NCI-H2196 (cell line): ENCODE results near the gene ACOX1.
A peak's percentile ranks its signal among the peaks of the same experiment; 100 is the strongest.

ENCODE experiments used
- DNase-seq: peaks from one replicate; lab custom pipeline; 2025; ENCODE audit not compliant: unreplicated experiment; lab: John Stamatoyannopoulos, UW

Gene ACOX1

DNA sequence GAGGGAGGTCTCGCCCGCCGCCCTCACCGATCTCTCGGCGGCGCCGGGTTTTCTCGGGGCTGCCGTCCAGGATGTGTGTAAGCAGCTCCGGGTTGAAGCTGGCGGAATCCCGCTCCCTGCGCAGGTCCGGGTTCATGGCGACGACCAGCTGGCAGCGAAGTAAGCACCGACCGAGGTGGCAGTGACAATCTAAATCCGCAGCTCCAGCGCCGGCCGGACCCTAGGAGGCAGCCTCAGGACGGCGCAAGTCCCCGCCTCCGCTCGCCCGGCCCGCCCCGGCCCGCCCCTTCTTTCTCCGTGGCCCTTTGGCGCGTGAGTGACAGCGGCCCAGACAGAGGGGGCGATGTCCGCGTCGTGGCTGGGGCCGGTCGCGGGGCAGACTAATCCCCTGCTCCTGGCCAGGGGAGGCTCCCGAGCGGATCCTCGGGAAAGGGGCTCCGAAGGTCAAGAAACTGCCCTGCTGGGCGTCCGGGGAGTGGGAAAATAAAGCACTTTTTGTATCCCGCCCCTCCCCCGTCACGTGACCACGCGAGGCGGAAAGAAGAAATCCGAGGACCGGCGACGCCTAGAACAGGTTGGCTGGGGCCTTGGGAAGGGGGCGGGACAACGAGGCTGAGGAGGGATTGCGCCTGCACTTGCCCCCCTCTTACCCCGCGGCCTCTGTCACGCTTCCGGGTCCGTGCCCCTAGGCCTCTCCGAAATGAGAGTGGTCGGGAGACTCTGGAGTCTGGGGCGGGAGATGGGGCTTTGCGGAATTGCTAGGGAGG is at the start of gene ACOX1, which contains the start of gene TEN1:
ACOX1 (minus strand) TSS at position 229 of the 767 bp plus-strand sequence; CDS start at position 136, 93 bp downstream.
TEN1 (plus strand) TSS at position 303 of the 767 bp plus-strand sequence. CDS start 6,953 bp downstream, outside the sequence.
- peak; percentile 99 for DNase-seq

DNA sequence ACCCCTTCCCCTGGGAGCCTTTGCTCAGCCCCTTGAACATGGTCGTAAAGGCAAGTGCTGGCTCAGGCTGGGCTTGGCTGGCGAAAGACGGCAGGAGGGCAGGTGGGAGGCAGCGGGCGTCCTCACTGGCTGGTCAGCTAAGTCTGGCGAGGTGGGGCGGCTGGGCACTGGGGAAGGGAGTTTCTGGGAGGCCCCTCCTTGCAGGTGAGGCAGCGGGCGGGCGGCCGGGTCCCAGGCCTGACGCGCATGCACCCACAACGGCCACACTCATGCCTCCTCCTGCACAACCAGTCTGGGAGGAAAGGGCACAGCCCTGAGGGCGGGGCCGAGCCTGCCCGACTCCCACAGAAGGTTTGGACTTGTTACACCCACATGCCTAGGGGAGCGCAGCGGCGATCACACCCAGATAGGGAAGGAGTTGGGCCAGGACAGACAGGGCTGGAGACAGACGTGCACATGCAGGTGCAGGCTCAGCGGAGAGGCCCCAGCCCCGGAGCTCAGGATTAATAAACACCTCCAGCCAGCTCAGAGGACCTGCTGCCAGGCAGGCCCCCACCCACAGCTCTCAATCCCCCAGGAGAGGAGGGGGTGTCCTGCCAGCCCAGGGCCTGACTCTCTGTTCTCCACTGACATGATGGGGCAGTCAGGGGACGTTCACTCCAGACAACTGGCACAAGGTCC is 48.3 kb upstream of the ACOX1 start, which contains the start of gene EVPL:
EVPL (minus strand) TSS at position 148 of the 681 bp plus-strand sequence; CDS start at position 40, 108 bp downstream.
- DNase-seq, result no peak

DNA sequence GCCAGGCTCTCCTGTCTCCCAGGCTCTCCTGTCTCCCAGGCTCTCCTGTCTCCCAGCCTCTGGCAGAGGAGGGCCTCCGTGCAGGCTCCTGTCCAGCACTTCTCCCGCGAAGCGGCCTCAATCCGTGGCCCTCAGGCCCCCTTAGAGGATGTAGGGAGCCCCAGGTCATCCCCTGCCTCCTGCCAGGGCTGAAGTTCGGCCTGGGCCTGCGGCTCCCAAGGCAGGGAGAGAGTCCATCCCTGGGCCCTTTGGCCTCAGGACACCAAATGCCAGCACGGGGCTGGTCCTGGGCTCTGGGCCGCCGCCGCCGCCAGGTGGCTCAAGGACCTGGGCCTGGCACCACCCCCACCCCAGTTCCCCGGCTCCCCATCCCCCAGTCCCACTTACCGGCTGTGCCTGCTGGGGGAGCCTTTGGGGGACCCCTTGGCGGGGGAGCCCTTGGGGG is 47.8 kb upstream of the ACOX1 start:
- no peak for DNase-seq

DNA sequence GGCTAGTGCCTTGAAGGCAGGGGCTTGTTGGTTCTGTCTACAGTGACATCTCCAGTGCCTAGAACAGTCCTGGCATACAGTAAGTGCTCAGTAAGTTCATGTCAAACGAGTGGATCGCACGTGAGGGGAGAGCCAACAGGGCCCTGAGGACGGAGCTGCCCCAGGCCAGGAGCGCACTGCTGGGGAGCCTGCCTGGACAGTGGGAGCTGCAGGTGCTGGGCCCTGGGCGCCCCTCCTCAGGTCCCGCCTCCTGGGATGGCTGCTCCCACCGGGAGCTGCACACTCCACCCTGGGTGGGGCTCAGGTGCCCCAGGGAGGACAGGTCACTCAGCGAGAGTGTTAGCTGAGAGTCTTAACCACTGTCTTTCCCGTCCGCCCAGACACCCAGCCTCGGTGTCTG is 46.3 kb upstream of the ACOX1 start:
- no peak for DNase-seq

DNA sequence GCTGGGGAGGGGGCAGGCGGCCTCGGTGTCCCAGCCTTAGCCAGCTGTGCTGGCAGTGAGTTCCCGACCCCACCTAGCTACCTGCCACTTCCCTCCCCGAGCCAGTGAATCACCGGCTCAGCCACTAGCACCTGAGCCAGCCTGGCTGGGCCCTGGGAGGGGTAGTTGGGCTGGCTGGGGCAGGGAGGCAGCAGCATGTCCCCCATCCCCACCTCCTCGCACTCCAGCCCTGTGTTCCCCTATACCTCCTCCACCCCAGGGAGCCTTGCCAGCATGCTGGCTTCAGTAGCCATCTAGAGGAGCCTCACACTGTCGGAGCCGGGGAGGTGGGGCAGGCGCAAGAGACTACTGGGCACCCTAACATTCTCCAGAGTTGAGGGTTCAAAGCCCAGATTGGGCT is 45.4 kb upstream of the ACOX1 start:
- no peak for DNase-seq

DNA sequence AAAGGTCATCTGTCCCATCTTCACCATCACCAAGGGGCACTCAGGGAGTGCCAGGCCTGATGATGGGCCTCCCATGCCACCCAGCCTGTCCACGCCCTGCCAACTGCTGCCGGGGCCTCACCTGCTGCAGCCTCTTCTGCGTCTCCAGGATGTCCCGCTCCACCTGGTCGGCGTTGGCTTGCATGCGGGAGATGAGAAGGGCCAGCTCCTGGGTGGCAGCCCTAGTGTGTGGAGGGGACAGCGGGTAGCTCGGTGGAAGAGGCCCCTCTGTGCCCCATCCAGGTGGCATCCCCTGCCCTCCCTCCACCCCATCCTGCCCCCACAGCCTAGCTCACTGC is 44.9 kb upstream of the ACOX1 start:
- no peak for DNase-seq

DNA sequence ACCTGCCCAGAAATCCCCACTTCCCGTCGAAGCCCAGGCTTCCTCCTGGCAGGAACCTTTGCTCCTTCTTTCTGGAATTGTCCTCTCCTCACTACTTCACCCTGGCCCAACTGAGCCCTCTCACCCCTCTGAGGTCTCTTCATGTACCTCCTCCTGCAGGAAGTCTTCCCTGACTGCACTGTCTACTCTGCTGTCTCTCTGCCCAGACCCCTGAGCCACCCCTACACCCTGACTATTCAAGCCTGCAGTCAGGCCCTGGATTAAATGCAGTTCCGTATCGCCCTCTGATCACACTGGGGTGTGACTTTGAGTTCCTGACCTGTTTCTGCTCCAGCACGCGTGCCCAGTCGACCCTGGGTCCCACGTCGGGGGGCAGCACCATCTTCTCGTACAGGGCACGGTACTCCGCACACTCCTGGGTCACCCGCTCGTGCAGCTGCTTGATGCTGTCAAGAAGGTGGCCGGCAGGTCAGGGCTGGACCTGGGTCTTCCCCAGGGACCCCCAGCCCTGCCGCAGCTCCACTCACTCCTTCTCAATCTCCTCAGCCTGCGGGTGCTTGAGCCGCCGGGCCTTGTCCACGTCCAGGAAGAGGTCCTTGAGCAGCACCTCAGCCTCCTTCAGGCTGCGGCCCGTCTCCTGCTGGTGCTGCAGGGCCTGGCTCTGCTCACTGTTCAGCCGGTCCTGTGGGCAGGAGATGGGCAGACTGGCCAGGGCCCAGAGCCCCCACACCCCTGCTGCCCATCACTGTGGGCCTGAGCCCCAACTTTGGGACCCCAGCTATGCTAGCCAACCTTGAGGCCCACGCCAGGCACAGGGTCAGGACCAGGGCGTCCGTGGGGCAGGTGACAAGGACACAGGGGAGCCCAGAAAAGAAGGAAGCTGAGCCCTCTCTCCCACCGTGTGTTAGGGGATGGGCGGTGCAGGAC is 44.3 kb upstream of the ACOX1 start:
- no peak for DNase-seq

DNA sequence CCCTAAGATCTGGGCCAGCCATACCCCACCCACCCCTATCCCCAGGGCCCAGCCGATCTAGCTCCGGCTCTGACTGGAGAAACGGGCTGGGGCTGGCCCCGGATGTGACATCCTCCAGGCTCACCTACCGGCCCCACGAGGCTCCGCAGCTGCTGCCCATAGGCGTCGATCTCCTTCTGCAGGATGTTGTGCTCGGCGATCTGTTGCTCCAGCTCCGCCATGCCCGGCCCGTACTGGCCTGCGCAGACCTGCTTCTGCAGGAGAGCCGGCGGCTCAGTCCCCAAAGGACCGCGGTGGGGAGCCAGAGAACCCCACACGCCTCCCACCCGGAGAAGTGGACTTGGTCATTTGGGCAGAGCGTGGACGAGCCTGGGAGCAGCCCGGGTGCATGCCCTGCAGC is 43.3 kb upstream of the ACOX1 start:
- DNase-seq, result no peak

DNA sequence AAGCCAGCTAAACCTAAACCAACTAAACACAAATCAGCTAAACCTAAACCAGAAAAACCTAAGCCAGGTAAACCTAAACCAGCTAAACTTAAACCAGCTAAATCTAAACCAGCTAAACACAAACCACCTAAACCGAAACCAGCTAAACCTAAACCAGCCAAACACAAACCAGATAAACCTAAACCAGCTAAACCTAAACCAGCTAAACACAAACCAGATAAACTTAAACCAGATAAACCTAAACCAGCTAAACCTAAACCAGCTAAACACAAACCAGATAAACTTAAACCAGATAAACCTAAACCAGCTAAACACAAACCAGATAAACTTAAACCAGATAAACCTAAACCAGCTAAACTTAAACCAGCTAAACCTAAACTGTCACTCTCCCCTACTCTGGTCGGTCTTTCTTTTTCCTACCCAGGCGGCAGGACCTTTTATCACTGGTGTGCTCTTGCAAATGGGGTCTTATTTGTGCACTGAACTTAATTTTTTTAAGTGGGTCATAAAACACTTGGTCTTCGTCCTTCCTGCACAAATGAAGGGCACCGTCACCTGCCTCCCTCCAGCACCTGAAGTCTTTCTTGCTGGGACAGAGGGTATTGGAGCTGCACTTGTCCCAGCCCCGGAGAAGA is 41.0 kb upstream of the ACOX1 start:
- DNase-seq, result no peak

DNA sequence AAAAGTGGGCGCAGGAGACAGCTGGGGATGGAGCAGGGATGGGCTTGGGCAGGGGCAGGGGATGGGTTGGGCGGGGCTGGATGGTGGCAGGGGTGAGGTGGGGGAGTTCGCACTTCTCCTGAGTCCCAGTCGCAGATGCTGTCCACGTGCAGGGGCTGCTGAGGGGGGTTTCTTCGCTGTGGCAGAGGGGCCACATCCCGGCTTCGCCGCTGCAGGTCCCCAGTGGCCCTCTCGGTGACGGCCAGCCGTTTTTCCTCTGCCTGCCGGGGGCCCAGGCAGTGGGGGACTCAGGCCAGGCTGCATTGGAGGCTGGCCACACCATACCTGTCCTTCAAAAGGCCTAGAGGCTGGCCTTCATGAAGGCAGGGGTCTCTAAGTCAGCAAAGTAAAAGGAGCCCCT is 39.8 kb upstream of the ACOX1 start:
- DNase-seq, result no peak

DNA sequence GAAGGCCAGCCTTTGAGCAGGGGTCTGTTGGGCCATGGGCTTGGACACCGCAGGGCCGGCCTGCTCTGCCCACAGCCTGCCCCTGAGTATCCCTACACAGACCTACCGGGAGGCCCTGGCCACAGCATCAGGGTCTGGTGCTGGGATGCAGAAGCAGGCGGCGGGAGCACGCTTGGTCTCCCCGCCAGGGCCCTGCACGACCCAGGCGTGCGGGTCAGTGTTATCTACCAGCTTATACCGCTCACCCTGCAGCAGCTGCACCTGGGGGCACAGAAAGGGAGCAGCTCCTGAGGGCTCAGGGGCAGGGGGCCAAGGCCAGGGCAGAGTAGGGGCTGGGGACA is 39.3 kb upstream of the ACOX1 start:
- DNase-seq, result no peak

DNA sequence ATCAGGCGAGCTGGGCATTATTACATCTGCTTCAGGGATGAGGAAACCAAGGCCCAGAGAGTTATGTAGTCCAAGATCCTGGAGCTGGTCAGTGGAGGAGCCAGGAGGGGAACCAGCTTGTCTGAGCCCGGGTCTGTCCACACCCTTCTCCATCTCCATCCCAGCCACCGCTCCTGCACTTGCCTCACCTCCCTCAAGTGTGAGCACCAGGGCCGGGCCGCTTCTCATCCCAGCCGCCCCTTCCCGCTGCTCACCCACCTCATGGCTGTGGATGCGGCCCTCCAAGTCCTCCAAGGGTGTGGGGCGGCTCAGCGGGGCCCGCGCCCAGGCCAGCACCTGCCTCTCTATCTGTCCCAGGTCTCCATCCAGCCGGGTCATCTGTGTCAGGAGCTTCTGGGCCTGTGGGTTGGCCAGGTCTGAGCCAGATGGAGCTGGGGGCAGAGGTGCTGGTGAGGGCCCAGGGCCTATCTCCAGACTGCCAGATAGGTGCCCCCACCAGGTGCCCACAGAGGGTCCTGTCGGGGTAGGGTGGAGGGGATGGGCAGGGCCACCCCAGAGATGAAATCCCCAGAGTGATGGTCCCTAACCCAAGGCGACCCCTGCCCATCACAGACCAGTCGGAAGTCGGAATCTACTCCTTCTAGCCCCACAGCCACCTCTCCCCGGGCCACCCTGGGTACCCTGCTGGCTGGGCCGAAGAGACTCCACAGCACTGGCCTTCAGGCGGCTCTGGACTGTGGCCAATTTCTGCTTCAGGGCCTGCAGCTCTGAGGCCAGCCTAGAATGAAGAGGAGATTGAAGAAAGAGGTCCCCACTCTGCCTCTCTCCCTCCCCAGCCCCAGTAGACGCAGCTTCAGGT is 38.7 kb upstream of the ACOX1 start:
- DNase-seq, result no peak

DNA sequence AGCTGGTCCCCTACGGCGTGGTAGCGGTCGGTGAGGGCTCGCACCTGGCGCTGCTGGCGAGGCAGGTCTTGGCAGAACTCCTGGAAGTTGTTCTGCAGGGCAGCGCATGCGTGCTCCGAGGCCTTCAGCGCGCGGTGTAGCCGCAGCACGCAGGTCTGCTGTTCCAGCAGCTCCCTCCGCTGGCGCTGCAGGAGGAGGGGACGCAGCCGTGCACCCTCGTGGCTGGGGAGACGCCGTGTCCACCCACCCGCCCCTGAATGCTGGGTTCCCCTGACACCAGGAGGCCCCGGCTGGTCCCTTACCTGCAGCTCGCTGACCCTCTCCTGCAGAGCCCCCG is 35.9 kb upstream of the ACOX1 start:
- peak; percentile 98 for DNase-seq

DNA sequence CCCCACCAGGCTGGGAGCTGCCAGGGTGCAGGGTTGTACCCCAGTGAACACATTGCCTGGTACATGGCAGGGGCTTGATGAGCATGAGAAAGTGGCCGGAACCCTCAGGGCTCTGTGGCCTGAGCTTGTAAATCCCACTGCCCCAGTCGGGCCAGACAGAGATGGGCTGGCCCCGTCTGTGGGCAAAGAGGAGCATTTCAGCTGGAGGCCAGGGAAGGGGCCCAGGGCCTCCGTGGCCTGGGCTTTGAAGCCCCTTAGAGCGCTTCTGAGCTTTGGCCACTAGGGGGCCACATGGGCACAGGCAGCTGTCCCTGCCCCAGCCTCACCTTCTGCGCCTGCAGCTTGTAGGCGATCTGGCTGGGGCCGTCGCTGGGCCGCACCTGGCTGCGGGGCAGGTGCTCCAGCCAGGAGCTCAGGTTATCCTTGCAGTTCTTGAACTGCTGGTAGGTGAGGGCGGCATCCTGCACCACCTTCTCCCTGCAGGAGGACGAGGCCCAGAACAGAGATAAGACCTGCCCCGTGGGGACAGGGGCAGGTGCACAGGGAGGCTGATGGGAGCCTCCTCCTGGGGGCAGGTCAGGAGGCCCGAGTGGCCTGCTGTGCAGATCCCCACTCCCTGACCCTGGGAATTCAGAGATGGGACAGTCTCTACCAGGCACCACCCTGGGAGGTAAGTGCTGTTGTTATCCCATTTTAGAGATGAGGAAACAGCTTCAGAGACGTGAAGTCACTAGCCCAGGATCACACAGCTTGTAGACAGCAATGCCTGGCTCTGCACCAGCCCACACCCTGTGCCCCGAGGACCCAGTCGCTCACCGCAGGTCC is 35.3 kb upstream of the ACOX1 start:
- peak; percentile 97 for DNase-seq

DNA sequence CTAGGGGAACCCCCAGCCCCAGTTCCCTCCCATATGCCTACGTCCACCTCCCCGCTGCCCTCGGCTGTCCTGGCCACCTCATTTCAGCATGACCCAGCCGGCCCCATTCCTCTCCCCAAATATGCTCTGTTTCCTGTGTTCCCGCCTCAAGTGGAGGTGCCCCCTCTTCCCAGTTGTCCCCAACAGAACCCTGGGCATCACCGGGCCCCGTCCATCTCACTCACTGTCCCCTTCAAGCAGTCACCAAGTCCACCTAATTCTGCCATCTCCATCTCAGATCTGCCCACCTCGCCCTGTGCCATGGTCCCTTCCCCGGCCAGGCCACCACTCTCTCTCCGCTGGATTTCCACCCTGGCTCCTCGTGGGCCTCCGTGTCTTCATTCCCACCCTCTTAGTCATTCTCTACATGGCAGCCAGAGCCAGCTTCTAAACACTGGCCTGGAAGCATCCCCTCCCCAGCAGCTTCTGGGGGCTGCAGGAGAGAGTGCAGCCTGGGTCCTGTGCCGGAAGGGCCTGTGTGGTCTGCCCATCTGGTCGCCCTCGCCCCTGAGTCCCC is 34.5 kb upstream of the ACOX1 start:
- no peak for DNase-seq

DNA sequence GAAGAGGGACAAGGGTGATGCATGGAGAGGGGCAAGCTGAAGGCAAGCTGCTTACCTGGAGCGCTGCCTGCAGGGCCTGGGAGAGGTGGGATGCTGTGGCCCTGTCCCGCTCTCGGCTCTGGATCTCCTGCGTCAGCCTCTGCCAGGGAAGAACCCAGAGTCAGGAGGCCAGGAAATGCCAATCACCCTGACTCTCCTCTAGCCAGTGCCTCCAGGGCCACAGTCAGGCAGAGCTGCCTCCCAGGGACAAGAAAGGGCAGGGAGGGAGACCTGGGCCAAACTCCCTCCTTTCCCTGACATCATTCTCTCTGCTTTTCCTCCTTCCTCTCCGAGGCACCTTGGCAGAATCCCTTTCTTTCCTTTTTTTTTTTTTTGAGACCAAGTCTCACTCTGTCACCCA is 33.0 kb upstream of the ACOX1 start:
- DNase-seq, result no peak

DNA sequence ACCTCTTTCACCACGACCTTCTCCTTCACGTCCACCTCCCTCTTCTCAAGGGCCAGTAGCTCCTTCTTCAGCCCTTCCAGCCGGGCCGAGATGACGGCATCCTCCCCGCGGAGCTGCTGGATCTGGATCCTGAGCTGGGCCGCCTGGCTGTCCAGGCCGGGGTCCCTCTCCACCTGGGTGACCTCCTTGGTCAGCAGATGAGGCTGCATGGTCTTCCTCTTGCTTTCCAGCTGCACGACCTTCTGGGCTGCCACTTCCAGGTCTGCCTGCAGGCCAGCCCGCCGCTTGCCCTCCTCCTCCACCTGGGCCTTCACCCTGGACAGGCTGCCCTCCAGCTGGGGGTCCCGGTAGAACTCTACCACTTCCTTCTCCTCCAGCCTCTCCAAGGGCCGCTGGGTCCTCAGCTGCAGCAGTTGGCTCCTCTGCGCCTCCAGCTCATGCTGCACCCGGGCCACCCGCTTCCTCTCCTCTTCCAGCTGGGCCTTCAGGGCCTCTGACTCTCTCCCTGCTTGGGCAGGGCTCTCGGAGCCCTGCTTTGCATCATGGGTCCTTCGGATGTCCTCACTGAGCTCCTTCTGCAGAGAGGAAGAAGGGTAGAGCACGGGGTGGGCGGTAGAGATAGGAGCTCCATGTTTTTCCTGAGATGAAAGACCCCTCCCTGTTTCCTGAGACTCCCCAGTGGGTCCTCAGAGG is 31.1 kb upstream of the ACOX1 start:
- no peak for DNase-seq

DNA sequence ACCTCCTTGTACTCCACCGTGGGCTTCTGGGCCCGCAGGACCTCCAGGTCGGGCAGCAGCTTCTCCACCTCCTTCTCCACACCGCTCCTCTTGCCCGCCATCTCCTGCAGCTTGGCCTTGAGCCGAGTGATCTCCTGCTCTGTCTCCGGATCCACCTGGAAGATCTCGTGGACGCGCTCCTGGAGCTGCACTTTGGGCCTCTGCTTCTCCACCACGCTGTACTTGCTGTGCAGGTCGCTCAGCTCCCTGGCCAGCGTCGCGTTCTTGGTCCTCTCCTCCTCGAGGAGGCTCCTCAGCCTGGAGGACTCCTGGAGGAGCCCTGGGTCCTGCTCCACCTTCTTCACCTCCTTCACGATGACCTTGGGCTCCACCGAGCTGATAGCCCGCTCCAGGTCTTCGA is 30.5 kb upstream of the ACOX1 start:
- no peak for DNase-seq
